K562 (cell line): Measurements from ENCODE around the gene RCBTB1. TPM values are rescaled to one million over a fixed set of nuclear protein-coding genes. Genes with fewer than 3 reads are reported as not detected.
A peak's percentile ranks its signal among the peaks of the same experiment; 100 is the strongest.

Source experiments
- ATAC-seq: fragments of 200-7000 bp; cut with Tn5 transposase; 3 replicates; pipeline ENCODE4 v1.9.1; 2020; ENCODE audit warnings: moderate library complexity
- BruUV-seq: library from RNA; stranded (reverse); fragments of 400-500 nt; replicated peaks from 2 replicates; lab custom pipeline; 2021; lab: Mats Ljungman, UMichigan
- CTCF ChIA-PET: fragments of 300-600 bp; formaldehyde crosslinking; extraction: SDS; loops from one replicate; lab custom pipeline; 2021; ENCODE audit warnings: low intra/inter-chr PET ratio; lab: Yijun Ruan, JAX
- POLR2A ChIA-PET: fragments of 300-600, 350-650 bp; sonication (Branson Sonifier 250); formaldehyde crosslinking; extraction: SDS; loops from one replicate; lab custom pipeline; 2021; ENCODE audit warnings: antibody characterized with exemption, inconsistent platforms; lab: Yijun Ruan, JAX
- DNase-seq, 4 experiments: peaks; one replicate each; pipeline versions ENCODE4 v3.0.0 to v3.0.0-alpha.2; 2011 to 2018; ENCODE audit warnings: low spot score in 3 of 4, mixed read lengths in 3 of 4; ENCODE audit errors: extremely low read depth in 1 of 4
- FAIRE-seq: peaks from 2 replicates; lab custom pipeline; 2011; peaks lifted over from hg19 to GRCh38; lab: Jason Lieb, UNC
- H2AFZ ChIP-seq: 2 replicates; pipeline ENCODE4 v1.6.0; 2011; ENCODE audit warnings: low read depth, low read length, control low read depth, inconsistent platforms
- H3K27ac ChIP-seq: fragments of 200-600 bp; 3 replicates; pipeline ENCODE4 v1.8.0; 2011; ENCODE audit warnings: low read depth, mild to moderate bottlenecking, control low read depth, inconsistent platforms, low read length, moderate library complexity, mixed read lengths; ENCODE audit errors: extremely low read depth
- H3K27me3 ChIP-seq, 2 experiments: fragments of 300-600 bp in 1 of 2; 2 replicates in 1 of 2; 3 replicates in 1 of 2; pipeline versions ENCODE4 v1.6.0 to v1.8.0; 2011; ENCODE audit warnings: inconsistent platforms in 2 of 2, low read length in 2 of 2, mild to moderate bottlenecking in 1 of 2, mixed read lengths in 1 of 2, moderate library complexity in 1 of 2; ENCODE audit not compliant: control insufficient read depth in 2 of 2, insufficient read depth in 2 of 2
- H3K36me3 ChIP-seq: fragments of 300-600 bp; 3 replicates; pipeline ENCODE4 v1.8.0; 2011; ENCODE audit warnings: mild to moderate bottlenecking, low read length, inconsistent platforms; ENCODE audit not compliant: control insufficient read depth, insufficient read depth
- H3K4me1 ChIP-seq, 2 experiments: fragments of 200-600 bp in 1 of 2; replicated peaks in 1 of 2; 2 replicates in 1 of 2; 3 replicates in 1 of 2; pipeline versions ENCODE4 v1.5.1 to v1.8.0; 2011; ENCODE audit warnings: inconsistent platforms in 2 of 2, low read length in 2 of 2, mild to moderate bottlenecking in 1 of 2, mixed read lengths in 1 of 2, moderate library complexity in 1 of 2; ENCODE audit not compliant: control insufficient read depth in 2 of 2, insufficient read depth in 2 of 2
- H3K4me2 ChIP-seq: 2 replicates; pipeline ENCODE4 v1.6.1; 2011; ENCODE audit warnings: low read length, control low read depth, inconsistent platforms, mixed read lengths; ENCODE audit not compliant: insufficient read depth
- H3K4me3 ChIP-seq: fragments of 200-600 bp; sonication (generic), shearing (Covaris generic); 2 replicates; pipeline ENCODE4 v1.5.1; 2016; ENCODE audit warnings: control low read depth, inconsistent platforms
- H3K79me2 ChIP-seq: fragments of 200-600 bp; 3 replicates; pipeline ENCODE4 v1.8.0; 2011; ENCODE audit warnings: low read length, inconsistent platforms; ENCODE audit not compliant: control insufficient read depth, insufficient read depth
- H3K9ac ChIP-seq, 2 experiments: 2 replicates each; pipeline versions ENCODE4 v1.6.0 to v1.6.1; 2011; ENCODE audit warnings: low read depth in 2 of 2, low read length in 2 of 2, control low read depth in 1 of 2, inconsistent platforms in 1 of 2, mild to moderate bottlenecking in 1 of 2, mixed read lengths in 1 of 2; ENCODE audit not compliant: insufficient read depth in 1 of 2
- H3K9me1 ChIP-seq: one replicate; pipeline ENCODE4 v1.6.0; 2011; ENCODE audit warnings: inconsistent platforms, mild to moderate bottlenecking, low read length, moderate library complexity; ENCODE audit not compliant: control insufficient read depth, insufficient read depth
- H3K9me3 ChIP-seq: replicated peaks from 2 replicates; pipeline ENCODE4 v1.5.1; 2011; ENCODE audit warnings: low read depth, low read length, inconsistent platforms; ENCODE audit not compliant: control insufficient read depth, insufficient read depth
- H4K20me1 ChIP-seq: replicated peaks from 2 replicates; pipeline ENCODE4 v1.6.1; 2011; ENCODE audit warnings: low read length, inconsistent platforms, mixed read lengths; ENCODE audit not compliant: control insufficient read depth, insufficient read depth
- DEAF1 ChIP-seq: fragments of 450-650 bp; formaldehyde crosslinking; IDR thresholded peaks from 2 replicates; pipeline ENCODE4 v1.4.0; 2020; ENCODE audit warnings: mild to moderate bottlenecking, moderate library complexity
- JUND ChIP-seq, 2 experiments: IDR thresholded peaks; 2 replicates in 1 of 2; 3 replicates in 1 of 2; pipeline ENCODE4 v1.6.1; 2011; ENCODE audit warnings: borderline replicate concordance in 2 of 2, low read depth in 2 of 2, low read length in 2 of 2, improper control_type of control experiment in 1 of 2, missing biosample characterization in 1 of 2, missing genetic modification characterization in 1 of 2, missing genetic modification reagents in 1 of 2
- MAFK ChIP-seq: IDR thresholded peaks from 2 replicates; pipeline ENCODE4 v1.6.1; 2011; ENCODE audit warnings: low read length, improper control_type of control experiment
- NUFIP1 ChIP-seq: fragments of 450-650 bp; IDR thresholded peaks from 2 replicates; pipeline ENCODE4 v1.6.1; 2018; ENCODE audit not compliant: partially characterized antibody
- ZKSCAN3 ChIP-seq: fragments of 250-450 bp; sonication (Bioruptor Pico); IDR thresholded peaks from 2 replicates; pipeline ENCODE4 v1.4.0; 2020
- ZNF175 ChIP-seq: fragments of 200-800 bp; sonication (Bioruptor generic); IDR thresholded peaks from 2 replicates; pipeline ENCODE4 v1.6.1; 2016; ENCODE audit warnings: low read depth, mild to moderate bottlenecking, missing genetic modification characterization, missing compliant biosample characterization
- ZNF75A ChIP-seq: fragments of 450-650 bp; formaldehyde crosslinking; IDR thresholded peaks from 2 replicates; pipeline ENCODE4 v1.4.0; 2020; ENCODE audit warnings: mild to moderate bottlenecking
- in situ Hi-C: fragments of 300-500 bp; cut with MboI; formaldehyde crosslinking; loops from 4 replicates; pipeline ENCODE4 v1.15.0; 2018; ENCODE audit warnings: inconsistent platforms, mixed read lengths
- intact Hi-C: fragments of 100-400 bp; cut with micrococcal nuclease; formaldehyde crosslinking; loops from 2 replicates; pipeline ENCODE4 v1.14.2; 2022
- polyA plus RNA-seq, 8 experiments: library from polyadenylated mRNA; depleted of rRNA in 4 of 8; stranded (reverse) in 5 of 8; unstranded in 3 of 8; fragments of >200 nt; fragmentation: Nextera tagmentation in 2 of 8; fragmentation: Illumina TruSeq in 1 of 8; extraction: Ambion mirVana in 2 of 8; extraction: Trizol in 1 of 8; gene quantifications; 2 replicates each; pipeline versions ENCODE4 v1.2.1 to v1.2.3, GENCODE V29; 2011 to 2014; ENCODE audit warnings: inconsistent platforms in 1 of 8, missing spikeins in 1 of 8
- total RNA-seq, 7 experiments: library from RNA; depleted of rRNA in 6 of 7; stranded (reverse); fragments of >200 nt in 6 of 7; fragmentation: Illumina TruSeq in 2 of 7; extraction: Trizol in 2 of 7; gene quantifications; 2 replicates each; pipeline versions ENCODE4 v1.2.1 to v1.2.3, GENCODE V29; 2011 to 2021; ENCODE audit warnings: low replicate concordance in 1 of 7
- TF ChIP-seq, protein P1 (sequence below): fragments of 450-650 bp; IDR thresholded peaks from 2 replicates; pipeline ENCODE4 v1.6.1; 2017; ENCODE audit warnings: antibody characterized with exemption
- TF ChIP-seq, protein P2 (sequence below): fragments of 450-650 bp; conservative IDR thresholded peaks from 2 replicates; pipeline ENCODE4 v1.6.1; 2016; ENCODE audit warnings: missing genetic modification characterization, low read depth, mild to moderate bottlenecking, missing compliant biosample characterization, moderate library complexity
- TF ChIP-seq, protein P3 (sequence below): sonication (generic); formaldehyde crosslinking; IDR thresholded peaks from 2 replicates; pipeline ENCODE4 v1.8.0; 2023; ENCODE audit warnings: missing genetic modification reagents, mild to moderate bottlenecking, borderline replicate concordance

The RCBTB1 gene
- total and polyA plus RNA-seq, 9 of the 15 experiments (the other 6 are each of a cell fraction or from before 2014, with no cell fraction given), result 4.0 to 11.3 (median 8.4) TPM

DNA sequence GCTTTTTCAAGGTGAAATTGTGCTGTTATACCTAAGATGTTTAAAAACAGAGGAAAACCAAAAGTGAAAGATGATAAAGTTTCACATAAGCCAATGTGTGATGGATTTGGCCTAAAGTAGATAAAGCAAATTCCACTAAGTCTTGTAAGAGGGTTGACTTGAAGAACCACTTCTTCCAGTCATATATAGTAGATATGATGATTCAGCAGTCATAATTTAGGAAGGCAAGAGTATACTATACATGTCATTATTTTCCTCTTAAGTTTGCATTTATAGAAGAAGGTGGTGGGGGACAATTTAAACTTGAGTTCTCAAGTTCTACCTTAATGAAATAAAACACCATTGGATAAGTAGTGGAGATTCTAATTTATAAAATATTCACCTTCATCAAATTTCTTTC is 52.3 kb downstream of the RCBTB1 start:
- Histone ChIP-seq H3K36me3 (peaks cover 9% of the 10 kb centered on the region; the same call in 1 of the 3 replicates), H3K9ac (no peak overlapping the region), H3K4me2 (no peak overlapping the region), H3K9me1 (no peaks in the 10 kb centered on the region), H3K27ac (no peak overlapping the region), H4K20me1 (no peaks in the 10 kb centered on the region), H3K4me1 (peaks cover 0 to 3% of the 10 kb centered on the region in 2 experiments; a peak in 2 of 5 replicates), H3K27me3 (no peaks in the 10 kb centered on the region), H3K4me3 (no peak overlapping the region), H3K79me2 (no peaks in the 10 kb centered on the region), H2AFZ (no peak overlapping the region), H3K9me3 (no peaks in the 10 kb centered on the region)
- ATAC-seq, result no peak
- no peak for FAIRE-seq
- ChIA-PET POLR2A (no interaction called here), CTCF (no interaction called here)
- in situ Hi-C loops (no loop called here), intact Hi-C loops (no loop called here)
- DNase-seq, result no peak
- BruUV-seq, result no TSS peak
- TF ChIP-seq, protein P1, sequence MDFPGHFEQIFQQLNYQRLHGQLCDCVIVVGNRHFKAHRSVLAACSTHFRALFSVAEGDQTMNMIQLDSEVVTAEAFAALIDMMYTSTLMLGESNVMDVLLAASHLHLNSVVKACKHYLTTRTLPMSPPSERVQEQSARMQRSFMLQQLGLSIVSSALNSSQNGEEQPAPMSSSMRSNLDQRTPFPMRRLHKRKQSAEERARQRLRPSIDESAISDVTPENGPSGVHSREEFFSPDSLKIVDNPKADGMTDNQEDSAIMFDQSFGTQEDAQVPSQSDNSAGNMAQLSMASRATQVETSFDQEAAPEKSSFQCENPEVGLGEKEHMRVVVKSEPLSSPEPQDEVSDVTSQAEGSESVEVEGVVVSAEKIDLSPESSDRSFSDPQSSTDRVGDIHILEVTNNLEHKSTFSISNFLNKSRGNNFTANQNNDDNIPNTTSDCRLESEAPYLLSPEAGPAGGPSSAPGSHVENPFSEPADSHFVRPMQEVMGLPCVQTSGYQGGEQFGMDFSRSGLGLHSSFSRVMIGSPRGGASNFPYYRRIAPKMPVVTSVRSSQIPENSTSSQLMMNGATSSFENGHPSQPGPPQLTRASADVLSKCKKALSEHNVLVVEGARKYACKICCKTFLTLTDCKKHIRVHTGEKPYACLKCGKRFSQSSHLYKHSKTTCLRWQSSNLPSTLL, result no peak
- peak; percentile 16; the same call in 1 of the 2 replicates for TF ChIP-seq MAFK
- TF ChIP-seq ZNF175, result no peak
- TF ChIP-seq, protein P2, sequence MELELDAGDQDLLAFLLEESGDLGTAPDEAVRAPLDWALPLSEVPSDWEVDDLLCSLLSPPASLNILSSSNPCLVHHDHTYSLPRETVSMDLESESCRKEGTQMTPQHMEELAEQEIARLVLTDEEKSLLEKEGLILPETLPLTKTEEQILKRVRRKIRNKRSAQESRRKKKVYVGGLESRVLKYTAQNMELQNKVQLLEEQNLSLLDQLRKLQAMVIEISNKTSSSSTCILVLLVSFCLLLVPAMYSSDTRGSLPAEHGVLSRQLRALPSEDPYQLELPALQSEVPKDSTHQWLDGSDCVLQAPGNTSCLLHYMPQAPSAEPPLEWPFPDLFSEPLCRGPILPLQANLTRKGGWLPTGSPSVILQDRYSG (tag), result no peak
- TF ChIP-seq, protein P3, sequence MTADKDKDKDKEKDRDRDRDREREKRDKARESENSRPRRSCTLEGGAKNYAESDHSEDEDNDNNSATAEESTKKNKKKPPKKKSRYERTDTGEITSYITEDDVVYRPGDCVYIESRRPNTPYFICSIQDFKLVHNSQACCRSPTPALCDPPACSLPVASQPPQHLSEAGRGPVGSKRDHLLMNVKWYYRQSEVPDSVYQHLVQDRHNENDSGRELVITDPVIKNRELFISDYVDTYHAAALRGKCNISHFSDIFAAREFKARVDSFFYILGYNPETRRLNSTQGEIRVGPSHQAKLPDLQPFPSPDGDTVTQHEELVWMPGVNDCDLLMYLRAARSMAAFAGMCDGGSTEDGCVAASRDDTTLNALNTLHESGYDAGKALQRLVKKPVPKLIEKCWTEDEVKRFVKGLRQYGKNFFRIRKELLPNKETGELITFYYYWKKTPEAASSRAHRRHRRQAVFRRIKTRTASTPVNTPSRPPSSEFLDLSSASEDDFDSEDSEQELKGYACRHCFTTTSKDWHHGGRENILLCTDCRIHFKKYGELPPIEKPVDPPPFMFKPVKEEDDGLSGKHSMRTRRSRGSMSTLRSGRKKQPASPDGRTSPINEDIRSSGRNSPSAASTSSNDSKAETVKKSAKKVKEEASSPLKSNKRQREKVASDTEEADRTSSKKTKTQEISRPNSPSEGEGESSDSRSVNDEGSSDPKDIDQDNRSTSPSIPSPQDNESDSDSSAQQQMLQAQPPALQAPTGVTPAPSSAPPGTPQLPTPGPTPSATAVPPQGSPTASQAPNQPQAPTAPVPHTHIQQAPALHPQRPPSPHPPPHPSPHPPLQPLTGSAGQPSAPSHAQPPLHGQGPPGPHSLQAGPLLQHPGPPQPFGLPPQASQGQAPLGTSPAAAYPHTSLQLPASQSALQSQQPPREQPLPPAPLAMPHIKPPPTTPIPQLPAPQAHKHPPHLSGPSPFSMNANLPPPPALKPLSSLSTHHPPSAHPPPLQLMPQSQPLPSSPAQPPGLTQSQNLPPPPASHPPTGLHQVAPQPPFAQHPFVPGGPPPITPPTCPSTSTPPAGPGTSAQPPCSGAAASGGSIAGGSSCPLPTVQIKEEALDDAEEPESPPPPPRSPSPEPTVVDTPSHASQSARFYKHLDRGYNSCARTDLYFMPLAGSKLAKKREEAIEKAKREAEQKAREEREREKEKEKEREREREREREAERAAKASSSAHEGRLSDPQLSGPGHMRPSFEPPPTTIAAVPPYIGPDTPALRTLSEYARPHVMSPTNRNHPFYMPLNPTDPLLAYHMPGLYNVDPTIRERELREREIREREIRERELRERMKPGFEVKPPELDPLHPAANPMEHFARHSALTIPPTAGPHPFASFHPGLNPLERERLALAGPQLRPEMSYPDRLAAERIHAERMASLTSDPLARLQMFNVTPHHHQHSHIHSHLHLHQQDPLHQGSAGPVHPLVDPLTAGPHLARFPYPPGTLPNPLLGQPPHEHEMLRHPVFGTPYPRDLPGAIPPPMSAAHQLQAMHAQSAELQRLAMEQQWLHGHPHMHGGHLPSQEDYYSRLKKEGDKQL (CRISPR knock-in tag), result no peak
- no peak for TF ChIP-seq JUND (IDR thresholded peaks at IDR 0.05; ENCODE audit: borderline replicate concordance, low read depth, low read length)
- TF ChIP-seq JUND (tag; IDR thresholded peaks at IDR 0.05; ENCODE audit: borderline replicate concordance, low read depth, low read length), result no peak
- TF ChIP-seq NUFIP1, result no peak
- no peak for TF ChIP-seq DEAF1 (CRISPR knock-in tag)
- TF ChIP-seq ZNF75A (CRISPR knock-in tag), result no peak
- TF ChIP-seq ZKSCAN3 (CRISPR knock-in tag), result no peak
